ENCODE data around the gene CYFIP2. TPM values are rescaled to one million over a fixed set of nuclear protein-coding genes. Genes with fewer than 3 reads are reported as not detected.
"Not testable (repeated sequence)": the region's sequence is repeated elsewhere in the genome, so short reads cannot be mapped to it uniquely, and the experiment has no call there.

The CYFIP2 gene
- total RNA-seq, 1 donor from 2014 or later = 173 TPM

- intact Hi-C loops (cut with micrococcal nuclease) = no loop called here
- Mint-ChIP-seq H3K27ac (no peak overlapping the region), H3K36me3 (ENCODE audit: low read depth) (peaks cover 83% of the 10 kb centered on the region)
Observed at GRCh38 chr5:157241483-157241882, 24.4 kb upstream of the CYFIP2 start.

GRCh38 chr5:157244704-157245103 is 21.2 kb upstream of the CYFIP2 start:
- not testable (repeated sequence) for H3K9me3 Mint-ChIP-seq; H3K4me3 Mint-ChIP-seq; H3K27ac Mint-ChIP-seq; DNase-seq (ENCODE audit: low spot score); H3K27me3 Mint-ChIP-seq (ENCODE audit: insufficient read depth)
- H3K36me3 Mint-ChIP-seq (ENCODE audit: low read depth) = peaks cover 85% of the 10 kb centered on the region
- H3K4me1 Mint-ChIP-seq (ENCODE audit: low read depth) = peaks cover 72% of the 10 kb centered on the region
- intact Hi-C loops (cut with micrococcal nuclease) = loop anchor here (5.0 kb wide), 1 partner anchor 298 kb away; no protein-coding TSS in a partner anchor

More at GRCh38 chr5:157241483-157241882, 24.4 kb upstream of the CYFIP2 start:
- no peak for DNase-seq (ENCODE audit: low spot score)
- Mint-ChIP-seq H3K4me1 (ENCODE audit: low read depth) (peaks cover 52% of the 10 kb centered on the region), H3K27me3 (ENCODE audit: insufficient read depth) (no peaks in the 10 kb centered on the region), H3K4me3 (no peak overlapping the region), H3K9me3 (no peaks in the 10 kb centered on the region)

GRCh38 chr5:157245476-157245875 is 20.4 kb upstream of the CYFIP2 start:
- intact Hi-C loops (cut with micrococcal nuclease) = loop anchor here (5.0 kb wide), 1 partner anchor 297 kb away; no protein-coding TSS in a partner anchor
- no peak for DNase-seq (ENCODE audit: low spot score)
- Mint-ChIP-seq H3K4me3 (no peak overlapping the region), H3K9me3 (no peaks in the 10 kb centered on the region), H3K27ac (peak overlapping the region; percentile 78), H3K4me1 (ENCODE audit: low read depth) (peaks cover 79% of the 10 kb centered on the region), H3K27me3 (ENCODE audit: insufficient read depth) (no peaks in the 10 kb centered on the region), H3K36me3 (ENCODE audit: low read depth) (peaks cover 83% of the 10 kb centered on the region)

- no peak for DNase-seq (ENCODE audit: low spot score)
- H3K27me3 Mint-ChIP-seq (ENCODE audit: insufficient read depth) = no peaks in the 10 kb centered on the region
- H3K27ac Mint-ChIP-seq = peak overlapping the region; percentile 78
- H3K4me1 Mint-ChIP-seq (ENCODE audit: low read depth) = peaks cover 84% of the 10 kb centered on the region
- H3K4me3 Mint-ChIP-seq = no peak overlapping the region
- no peaks in the 10 kb centered on the region for H3K9me3 Mint-ChIP-seq
- intact Hi-C loops (cut with micrococcal nuclease) = loop anchor here (5.0 kb wide), 1 partner anchor 296 kb away; no protein-coding TSS in a partner anchor
- peaks cover 83% of the 10 kb centered on the region for H3K36me3 Mint-ChIP-seq (ENCODE audit: low read depth)
Observed at GRCh38 chr5:157245886-157246285, 20.0 kb upstream of the CYFIP2 start.

GRCh38 chr5:157247267-157247666 is 18.7 kb upstream of the CYFIP2 start:
- intact Hi-C loops (cut with micrococcal nuclease) = loop anchor here (1.0 to 5.0 kb wide), 3 partner anchors 8 to 295 kb away; no protein-coding TSS in a partner anchor
- DNase-seq (ENCODE audit: low spot score) = no peak
- no peaks in the 10 kb centered on the region for H3K9me3 Mint-ChIP-seq
- H3K27me3 Mint-ChIP-seq (ENCODE audit: insufficient read depth) = no peaks in the 10 kb centered on the region
- peak overlapping the region; percentile 17 for H3K4me3 Mint-ChIP-seq
- peak overlapping the region; percentile 78 for H3K27ac Mint-ChIP-seq
- H3K36me3 Mint-ChIP-seq (ENCODE audit: low read depth) = peaks cover 87% of the 10 kb centered on the region
- H3K4me1 Mint-ChIP-seq (ENCODE audit: low read depth) = peaks cover 89% of the 10 kb centered on the region

GRCh38 chr5:157248821-157249470 is 17.0 kb upstream of the CYFIP2 start:
- DNase-seq (ENCODE audit: low spot score) = no peak
- H3K36me3 Mint-ChIP-seq (ENCODE audit: low read depth) = peaks cover 88% of the 10 kb centered on the region
- intact Hi-C loops (cut with micrococcal nuclease) = loop anchor here (5.0 kb wide), 1 partner anchor 293 kb away; no protein-coding TSS in a partner anchor
- H3K4me3 Mint-ChIP-seq = peak overlapping the region; percentile 55
- H3K27me3 Mint-ChIP-seq (ENCODE audit: insufficient read depth) = no peaks in the 10 kb centered on the region
- H3K9me3 Mint-ChIP-seq = no peaks in the 10 kb centered on the region
- H3K4me1 Mint-ChIP-seq (ENCODE audit: low read depth) = peaks cover 95% of the 10 kb centered on the region
- H3K27ac Mint-ChIP-seq = peak overlapping the region; percentile 88

GRCh38 chr5:157252711-157253465 is 13.0 kb upstream of the CYFIP2 start:
- Mint-ChIP-seq H3K9me3 (no peaks in the 10 kb centered on the region), H3K27me3 (ENCODE audit: insufficient read depth) (no peaks in the 10 kb centered on the region), H3K4me3 (peak overlapping the region; percentile 68), H3K36me3 (ENCODE audit: low read depth) (peaks cover 84% of the 10 kb centered on the region), H3K27ac (peak overlapping the region; percentile 97), H3K4me1 (ENCODE audit: low read depth) (peaks cover 99% of the 10 kb centered on the region)
- intact Hi-C loops (cut with micrococcal nuclease) = loop anchor here (1.0 kb wide), 8 partner anchors 12 to 104 kb away; partner anchors contain the start of gene ITK
- DNase-seq (ENCODE audit: low spot score) = peak; percentile 73

GRCh38 chr5:157253547-157253946 is 12.4 kb upstream of the CYFIP2 start:
- Mint-ChIP-seq H3K4me3 (peak overlapping the region; percentile 68), H3K36me3 (ENCODE audit: low read depth) (peaks cover 78% of the 10 kb centered on the region), H3K27ac (peak overlapping the region; percentile 97), H3K9me3 (no peaks in the 10 kb centered on the region), H3K27me3 (ENCODE audit: insufficient read depth) (no peaks in the 10 kb centered on the region), H3K4me1 (ENCODE audit: low read depth) (peaks cover 93% of the 10 kb centered on the region)
- intact Hi-C loops (cut with micrococcal nuclease) = loop anchor here (1.0 kb wide), 8 partner anchors 12 to 104 kb away; partner anchors contain the start of gene ITK
- no peak for DNase-seq (ENCODE audit: low spot score)

- intact Hi-C loops (cut with micrococcal nuclease) = no loop called here
- Mint-ChIP-seq H3K36me3 (ENCODE audit: low read depth) (peaks cover 41% of the 10 kb centered on the region), H3K4me1 (ENCODE audit: low read depth) (peaks cover 78% of the 10 kb centered on the region), H3K27me3 (ENCODE audit: insufficient read depth) (no peaks in the 10 kb centered on the region), H3K4me3 (no peak overlapping the region), H3K27ac (no peak overlapping the region), H3K9me3 (no peaks in the 10 kb centered on the region)
- DNase-seq (ENCODE audit: low spot score) = no peak
Observed at GRCh38 chr5:157258450-157258849, 7.5 kb upstream of the CYFIP2 start.

- Mint-ChIP-seq H3K4me1 (ENCODE audit: low read depth) (peaks cover 78% of the 10 kb centered on the region), H3K27me3 (ENCODE audit: insufficient read depth) (no peaks in the 10 kb centered on the region), H3K4me3 (no peak overlapping the region), H3K36me3 (ENCODE audit: low read depth) (peaks cover 30% of the 10 kb centered on the region), H3K27ac (no peak overlapping the region), H3K9me3 (no peaks in the 10 kb centered on the region)
- DNase-seq (ENCODE audit: low spot score) = no peak
- intact Hi-C loops (cut with micrococcal nuclease) = no loop called here
Observed at GRCh38 chr5:157259699-157260098, 6.2 kb upstream of the CYFIP2 start.

GRCh38 chr5:157263496-157264090 is 2.3 kb upstream of the CYFIP2 start:
- no peaks in the 10 kb centered on the region for H3K9me3 Mint-ChIP-seq
- no peak overlapping the region for H3K27ac Mint-ChIP-seq
- peaks cover 8% of the 10 kb centered on the region for H3K36me3 Mint-ChIP-seq (ENCODE audit: low read depth)
- H3K4me3 Mint-ChIP-seq = peak overlapping the region; percentile 38
- intact Hi-C loops (cut with micrococcal nuclease) = no loop called here
- no peak for DNase-seq (ENCODE audit: low spot score)
- H3K27me3 Mint-ChIP-seq (ENCODE audit: insufficient read depth) = no peaks in the 10 kb centered on the region
- peaks cover 77% of the 10 kb centered on the region for H3K4me1 Mint-ChIP-seq (ENCODE audit: low read depth)

- intact Hi-C loops (cut with micrococcal nuclease) = loop anchor here (1.0 to 5.0 kb wide), 3 partner anchors 8 to 466 kb away; partner anchors contain the start of gene THG1L
- DNase-seq (ENCODE audit: low spot score) = peak; percentile 53
- no peaks in the 10 kb centered on the region for H3K9me3 Mint-ChIP-seq
- H3K4me3 Mint-ChIP-seq = peak overlapping the region; percentile 92
- H3K4me1 Mint-ChIP-seq (ENCODE audit: low read depth) = peaks cover 78% of the 10 kb centered on the region
- H3K36me3 Mint-ChIP-seq (ENCODE audit: low read depth) = peaks cover 25% of the 10 kb centered on the region
- H3K27ac Mint-ChIP-seq = peak overlapping the region; percentile 71
- H3K27me3 Mint-ChIP-seq (ENCODE audit: insufficient read depth) = no peaks in the 10 kb centered on the region
Observed at GRCh38 chr5:157266286-157267007, 524 bp downstream of the CYFIP2 start.
